HG02623 (cell line): ENCODE data around the gene PEF1.

Source experiments
- ATAC-seq: cut with Tn5 transposase; IDR thresholded peaks from one replicate; pipeline ENCODE4 v1.9.1; 2021; ENCODE audit warnings: moderate library complexity; ENCODE audit not compliant: unreplicated experiment

The PEF1 gene

GRCh38 chr1:31586376-31587327 is 58.0 kb downstream of the PEF1 start:
- ATAC-seq, result no peak

GRCh38 chr1:31585736-31586365 is 58.8 kb downstream of the PEF1 start:
- ATAC-seq, result no peak

DNA sequence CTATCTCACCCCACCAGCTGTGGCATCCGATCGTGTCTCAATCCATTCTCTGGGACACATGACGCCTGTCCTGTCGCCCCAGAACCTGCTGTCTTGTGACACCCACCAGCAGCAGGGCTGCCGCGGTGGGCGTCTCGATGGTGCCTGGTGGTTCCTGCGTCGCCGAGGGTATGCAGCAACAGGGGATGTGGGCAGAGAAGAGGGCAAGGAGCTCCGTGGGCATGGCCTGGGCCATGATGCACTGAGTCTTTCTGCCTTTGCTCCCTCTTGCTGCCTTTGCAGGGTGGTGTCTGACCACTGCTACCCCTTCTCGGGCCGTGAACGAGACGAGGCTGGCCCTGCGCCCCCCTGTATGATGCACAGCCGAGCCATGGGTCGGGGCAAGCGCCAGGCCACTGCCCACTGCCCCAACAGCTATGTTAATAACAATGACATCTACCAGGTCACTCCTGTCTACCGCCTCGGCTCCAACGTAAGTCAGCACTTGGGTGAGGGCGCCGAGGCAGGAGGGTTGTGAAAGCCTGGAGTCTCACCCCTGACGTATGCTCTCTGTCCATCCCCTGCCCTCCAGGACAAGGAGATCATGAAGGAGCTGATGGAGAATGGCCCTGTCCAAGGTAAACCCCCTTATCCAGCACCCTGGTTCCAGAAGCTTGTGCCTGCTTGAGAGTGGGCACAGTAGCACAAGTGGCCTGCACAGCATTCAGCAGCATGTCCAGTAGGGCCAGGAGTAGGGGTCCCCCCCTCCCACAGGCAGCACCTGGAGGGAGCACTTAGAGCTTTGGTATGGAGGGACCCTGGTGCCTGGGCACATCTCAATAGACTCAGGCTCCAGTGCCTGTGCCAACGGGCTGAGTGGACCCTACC is 59.6 kb downstream of the PEF1 start:
- no peak for ATAC-seq

- ATAC-seq, result no peak
These were observed 60.4 kb downstream of the PEF1 start for GRCh38 chr1:31583995-31584868.

DNA sequence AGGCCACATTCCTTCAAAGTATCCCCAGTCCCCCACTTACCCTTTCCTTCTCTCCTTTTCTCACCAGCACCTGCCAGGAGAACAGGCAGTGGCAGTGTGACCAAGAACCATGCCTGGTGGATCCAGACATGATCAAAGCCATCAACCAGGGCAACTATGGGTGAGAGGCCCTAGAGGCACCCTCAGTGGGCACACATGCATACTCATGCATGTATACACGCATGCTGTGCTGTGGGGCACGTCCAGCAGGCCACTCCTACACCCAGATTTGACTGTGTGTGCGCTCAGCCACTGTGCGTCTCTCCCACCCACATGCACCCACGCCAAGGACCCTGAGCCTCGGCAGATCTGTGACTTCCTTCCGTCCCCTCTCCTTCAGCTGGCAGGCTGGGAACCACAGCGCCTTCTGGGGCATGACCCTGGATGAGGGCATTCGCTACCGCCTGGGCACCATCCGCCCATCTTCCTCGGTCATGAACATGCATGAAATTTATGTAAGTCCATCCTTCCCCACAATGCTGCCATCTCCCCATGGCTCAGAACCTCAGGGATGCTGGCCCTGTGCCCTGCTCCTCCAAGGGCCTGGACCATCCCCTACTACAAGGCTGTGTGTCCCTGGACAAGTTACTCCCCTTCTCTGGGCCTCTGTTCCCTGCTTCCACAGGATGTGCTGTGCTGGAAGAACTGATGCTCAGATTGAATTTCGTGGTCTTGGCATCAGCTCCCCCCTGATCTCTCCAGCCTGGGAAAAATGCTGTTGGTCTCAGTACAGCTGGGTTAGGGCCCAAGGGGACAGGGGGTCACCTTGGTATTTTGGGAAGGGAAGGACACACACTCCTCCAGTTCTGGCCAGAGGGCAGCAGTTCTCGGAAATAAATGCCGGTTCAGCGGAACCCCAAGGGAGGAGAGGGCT is 61.3 kb downstream of the PEF1 start:
- no peak for ATAC-seq

DNA sequence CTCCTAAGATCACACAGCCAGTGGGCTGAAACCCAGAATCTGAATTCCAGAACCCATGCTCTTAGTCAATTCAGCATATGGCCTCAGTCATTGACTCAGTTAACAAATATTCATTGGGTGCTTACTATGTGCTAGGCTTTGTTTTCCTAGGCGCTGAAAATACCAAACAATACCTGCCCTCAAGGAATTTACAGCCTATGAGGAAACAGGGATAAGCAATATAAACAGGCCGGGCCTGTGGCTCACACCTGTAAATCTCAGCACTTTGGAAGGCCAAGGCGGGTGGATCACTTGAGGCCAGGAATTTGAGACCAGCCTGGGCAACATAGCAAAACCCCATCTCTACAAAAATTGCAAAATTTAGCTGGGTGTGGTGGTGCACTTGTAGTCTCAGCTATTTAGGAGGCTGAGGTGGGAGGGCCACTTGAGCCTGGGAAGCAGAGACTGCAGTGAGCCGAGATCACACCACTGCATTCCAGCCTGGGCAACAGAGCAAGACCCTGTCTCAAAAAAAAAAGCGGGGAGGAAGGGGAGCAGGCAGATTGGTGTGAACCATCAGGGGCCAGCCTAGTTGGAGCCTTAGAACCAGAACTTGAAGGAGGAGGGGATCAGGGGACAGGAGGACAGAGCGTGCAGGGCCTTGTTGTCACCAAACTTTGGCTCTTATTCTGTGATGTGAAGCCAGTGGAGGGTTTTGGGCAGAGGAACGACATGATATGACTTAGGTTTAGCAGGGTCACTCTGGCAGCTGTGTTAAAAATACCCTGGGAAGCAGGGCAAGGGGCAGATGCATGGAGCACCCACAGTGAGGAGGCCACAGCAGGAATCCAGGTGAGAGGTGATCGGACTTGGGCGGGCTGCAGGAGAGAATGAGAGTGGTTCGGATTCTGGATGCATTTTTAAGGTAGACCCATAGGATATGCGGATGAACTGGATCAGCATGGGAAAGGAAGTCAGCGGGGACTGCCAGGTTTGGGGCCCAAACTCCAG is 62.6 kb downstream of the PEF1 start:
- no peak for ATAC-seq

DNA sequence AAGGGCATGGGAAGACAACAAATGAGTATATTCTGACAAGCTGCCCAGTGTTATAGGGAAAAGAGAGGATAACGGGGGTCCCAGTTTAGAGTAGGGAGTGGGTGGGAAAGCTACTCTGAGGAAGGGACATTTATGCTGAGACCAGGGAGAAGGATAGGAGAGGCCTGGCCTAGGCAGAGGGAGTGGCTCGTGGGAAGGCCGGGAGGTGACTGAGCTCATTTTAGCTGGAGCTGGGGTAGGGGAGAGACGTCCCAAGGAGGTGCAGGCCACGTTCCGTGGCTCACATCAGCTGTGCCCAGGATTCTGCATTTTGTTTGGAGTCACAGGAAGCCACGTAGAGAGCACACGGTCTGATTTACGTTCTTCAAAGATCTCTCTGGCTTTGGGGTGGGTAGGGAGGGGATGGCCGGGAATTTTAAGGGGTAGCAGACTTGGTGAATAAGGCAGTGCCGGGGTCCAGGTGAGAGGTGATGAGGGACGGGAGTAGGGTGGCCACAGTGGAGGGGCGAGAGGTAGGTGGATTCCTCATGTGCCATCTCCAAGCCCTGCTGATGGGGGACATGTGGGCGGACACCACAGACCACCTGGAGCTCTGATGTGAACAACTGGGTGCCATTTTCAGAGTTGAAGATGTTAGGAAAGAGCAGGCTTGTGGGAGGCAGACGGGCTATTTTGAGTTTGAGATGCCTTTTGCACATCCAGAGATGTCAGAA is 63.6 kb downstream of the PEF1 start:
- ATAC-seq, result no peak

GRCh38 chr1:31580513-31580870 is 64.2 kb downstream of the PEF1 start:
- no peak for ATAC-seq
